Measurements from ENCODE around the gene HMG20B.

Gene HMG20B

DNA sequence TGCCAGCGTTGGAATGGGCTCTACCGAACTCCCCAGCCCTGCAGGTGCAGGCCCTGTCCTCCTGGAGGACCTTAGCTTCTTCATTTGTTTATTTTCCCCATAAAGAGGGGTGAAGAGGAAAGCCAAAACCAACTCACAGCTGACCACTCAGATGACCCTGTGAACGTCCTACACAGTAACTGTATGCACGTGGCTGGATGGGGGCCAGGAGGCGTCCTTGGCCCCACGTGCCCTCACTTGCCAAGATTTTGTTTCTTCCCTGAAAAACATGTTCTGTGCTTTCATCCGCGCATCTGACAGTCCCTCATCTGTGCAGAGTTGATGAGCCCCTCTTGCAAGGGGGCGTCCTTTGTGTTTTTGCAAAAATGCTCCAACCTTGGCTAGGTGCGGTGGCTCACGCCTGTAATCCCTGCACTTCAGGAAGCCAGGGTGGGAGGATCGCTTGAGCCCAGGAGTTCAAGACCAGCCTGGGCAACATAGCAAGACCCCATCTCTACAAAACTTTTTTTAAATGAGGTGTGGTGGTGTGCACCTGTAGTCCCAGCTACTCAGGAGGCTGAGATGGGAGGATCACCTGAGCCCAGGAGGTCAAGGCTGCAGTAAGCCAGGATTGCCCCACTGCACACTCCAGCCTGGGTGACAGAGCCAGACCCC is 39.1 kb upstream of the HMG20B start:
- no peak overlapping the region for H3K4me3 ChIP-seq (ENCODE audit: low read depth, low read length)
- no peak for DNase-seq (ENCODE audit: low read depth)
- TF ChIP-seq, protein P1, sequence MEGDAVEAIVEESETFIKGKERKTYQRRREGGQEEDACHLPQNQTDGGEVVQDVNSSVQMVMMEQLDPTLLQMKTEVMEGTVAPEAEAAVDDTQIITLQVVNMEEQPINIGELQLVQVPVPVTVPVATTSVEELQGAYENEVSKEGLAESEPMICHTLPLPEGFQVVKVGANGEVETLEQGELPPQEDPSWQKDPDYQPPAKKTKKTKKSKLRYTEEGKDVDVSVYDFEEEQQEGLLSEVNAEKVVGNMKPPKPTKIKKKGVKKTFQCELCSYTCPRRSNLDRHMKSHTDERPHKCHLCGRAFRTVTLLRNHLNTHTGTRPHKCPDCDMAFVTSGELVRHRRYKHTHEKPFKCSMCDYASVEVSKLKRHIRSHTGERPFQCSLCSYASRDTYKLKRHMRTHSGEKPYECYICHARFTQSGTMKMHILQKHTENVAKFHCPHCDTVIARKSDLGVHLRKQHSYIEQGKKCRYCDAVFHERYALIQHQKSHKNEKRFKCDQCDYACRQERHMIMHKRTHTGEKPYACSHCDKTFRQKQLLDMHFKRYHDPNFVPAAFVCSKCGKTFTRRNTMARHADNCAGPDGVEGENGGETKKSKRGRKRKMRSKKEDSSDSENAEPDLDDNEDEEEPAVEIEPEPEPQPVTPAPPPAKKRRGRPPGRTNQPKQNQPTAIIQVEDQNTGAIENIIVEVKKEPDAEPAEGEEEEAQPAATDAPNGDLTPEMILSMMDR (IDR thresholded peaks at IDR 0.05; ENCODE audit: control insufficient read depth, extremely low read depth, insufficient read depth), result no peak

- TF ChIP-seq, protein P1 (IDR thresholded peaks at IDR 0.05; ENCODE audit: control insufficient read depth, extremely low read depth, insufficient read depth), result no peak
- H3K4me3 ChIP-seq (ENCODE audit: low read depth, low read length), result no peak overlapping the region
- no peak for DNase-seq (ENCODE audit: low read depth)
Observed at GRCh38 chr19:3534375-3535234, 38.1 kb upstream of the HMG20B start.

DNA sequence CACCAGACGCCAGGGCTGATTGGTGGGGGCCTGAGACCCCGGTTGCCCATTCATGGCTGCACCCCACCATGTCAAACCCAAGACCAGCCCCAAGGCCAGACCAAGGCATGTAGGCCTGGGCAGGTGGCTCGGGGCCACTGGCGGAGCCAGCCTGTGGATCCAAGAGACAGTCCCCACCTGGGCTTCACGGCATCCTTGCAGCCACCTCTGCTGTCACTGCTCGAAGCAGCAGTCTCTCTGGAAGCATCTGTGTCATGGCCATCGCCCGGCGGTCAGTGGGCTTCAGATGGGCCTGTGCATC is 37.6 kb upstream of the HMG20B start:
- TF ChIP-seq, protein P1 (IDR thresholded peaks at IDR 0.05; ENCODE audit: control insufficient read depth, extremely low read depth, insufficient read depth), result no peak
- no peak for DNase-seq (ENCODE audit: low read depth)
- no peak overlapping the region for H3K4me3 ChIP-seq (ENCODE audit: low read depth, low read length)

DNA sequence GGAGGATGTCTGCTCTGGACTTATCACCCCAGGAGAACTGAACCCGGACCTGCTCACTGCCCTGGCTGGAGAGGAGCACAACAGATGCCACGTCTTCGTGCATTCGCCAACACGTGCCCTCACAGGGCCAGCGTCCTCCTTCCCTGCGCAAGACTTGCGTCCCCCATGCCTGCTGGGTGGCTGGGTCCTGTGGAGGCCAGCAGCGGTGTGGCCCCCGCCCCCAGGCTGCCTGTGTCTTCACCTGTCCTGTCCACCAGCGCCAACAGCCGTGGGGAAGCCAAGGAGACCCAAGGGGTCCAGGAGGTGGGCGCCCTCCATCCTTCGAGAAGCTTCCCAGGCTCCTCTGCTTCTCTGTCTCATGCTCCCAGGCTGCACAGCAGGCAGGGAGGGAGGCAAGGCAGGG is 37.2 kb upstream of the HMG20B start:
- TF ChIP-seq, protein P1 (IDR thresholded peaks at IDR 0.05; ENCODE audit: control insufficient read depth, extremely low read depth, insufficient read depth), result no peak
- no peak for DNase-seq (ENCODE audit: low read depth)
- no peak overlapping the region for H3K4me3 ChIP-seq (ENCODE audit: low read depth, low read length)

DNA sequence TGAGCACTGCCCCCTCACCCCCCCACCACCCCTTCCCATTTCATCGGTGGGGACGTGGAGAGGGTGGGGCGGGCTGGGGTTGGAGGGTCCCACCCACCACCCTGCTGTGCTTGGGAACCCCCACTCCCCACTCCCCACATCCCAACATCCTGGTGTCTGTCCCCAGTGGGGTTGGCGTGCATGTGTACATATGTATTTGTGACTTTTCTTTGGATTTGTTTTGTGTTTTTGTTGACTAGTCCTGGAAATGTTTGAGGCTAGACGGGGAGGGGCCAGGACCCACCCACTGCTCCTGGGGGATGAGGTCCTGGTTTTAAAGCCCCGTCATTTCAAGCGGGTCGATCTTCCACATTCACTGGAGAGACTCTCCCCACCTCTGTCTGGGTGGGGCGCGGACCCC is 36.8 kb upstream of the HMG20B start:
- DNase-seq (ENCODE audit: low read depth), result no peak
- TF ChIP-seq, protein P1 (IDR thresholded peaks at IDR 0.05; ENCODE audit: control insufficient read depth, extremely low read depth, insufficient read depth), result no peak
- H3K4me3 ChIP-seq (ENCODE audit: low read depth, low read length), result no peak overlapping the region

- TF ChIP-seq, protein P1 (IDR thresholded peaks at IDR 0.05; ENCODE audit: control insufficient read depth, extremely low read depth, insufficient read depth), result no peak
- DNase-seq (ENCODE audit: low read depth), result no peak
- H3K4me3 ChIP-seq (ENCODE audit: low read depth, low read length), result no peak overlapping the region
Observed at GRCh38 chr19:3536429-3537100, 36.2 kb upstream of the HMG20B start.
